IPS-18a (cell line): ENCODE measurements around the gene FAM210B.

Experiments
- H3K27ac ChIP-seq: one replicate; pipeline ENCODE4 v1.5.1; 2013; ENCODE audit warnings: low read length
- H3K27me3 ChIP-seq: one replicate; pipeline ENCODE4 v1.6.1; 2013; ENCODE audit warnings: mild to moderate bottlenecking, low read length; ENCODE audit not compliant: control insufficient read depth, insufficient read depth
- H3K36me3 ChIP-seq: one replicate; pipeline ENCODE4 v1.6.1; 2013; ENCODE audit warnings: low read depth, low read length; ENCODE audit not compliant: control insufficient read depth
- H3K4me1 ChIP-seq: one replicate; pipeline ENCODE4 v1.6.1; 2013; ENCODE audit warnings: low read depth, low read length; ENCODE audit not compliant: control insufficient read depth
- H3K4me3 ChIP-seq: one replicate; pipeline ENCODE4 v1.5.1; 2013; ENCODE audit warnings: low read length
- H3K9ac ChIP-seq: one replicate; pipeline ENCODE4 v1.6.1; 2013; ENCODE audit warnings: mild to moderate bottlenecking, low read length, moderate library complexity
- H3K9me3 ChIP-seq: one replicate; pipeline ENCODE4 v1.6.1; 2013; ENCODE audit warnings: low read depth, low read length; ENCODE audit not compliant: control insufficient read depth

Gene FAM210B

DNA sequence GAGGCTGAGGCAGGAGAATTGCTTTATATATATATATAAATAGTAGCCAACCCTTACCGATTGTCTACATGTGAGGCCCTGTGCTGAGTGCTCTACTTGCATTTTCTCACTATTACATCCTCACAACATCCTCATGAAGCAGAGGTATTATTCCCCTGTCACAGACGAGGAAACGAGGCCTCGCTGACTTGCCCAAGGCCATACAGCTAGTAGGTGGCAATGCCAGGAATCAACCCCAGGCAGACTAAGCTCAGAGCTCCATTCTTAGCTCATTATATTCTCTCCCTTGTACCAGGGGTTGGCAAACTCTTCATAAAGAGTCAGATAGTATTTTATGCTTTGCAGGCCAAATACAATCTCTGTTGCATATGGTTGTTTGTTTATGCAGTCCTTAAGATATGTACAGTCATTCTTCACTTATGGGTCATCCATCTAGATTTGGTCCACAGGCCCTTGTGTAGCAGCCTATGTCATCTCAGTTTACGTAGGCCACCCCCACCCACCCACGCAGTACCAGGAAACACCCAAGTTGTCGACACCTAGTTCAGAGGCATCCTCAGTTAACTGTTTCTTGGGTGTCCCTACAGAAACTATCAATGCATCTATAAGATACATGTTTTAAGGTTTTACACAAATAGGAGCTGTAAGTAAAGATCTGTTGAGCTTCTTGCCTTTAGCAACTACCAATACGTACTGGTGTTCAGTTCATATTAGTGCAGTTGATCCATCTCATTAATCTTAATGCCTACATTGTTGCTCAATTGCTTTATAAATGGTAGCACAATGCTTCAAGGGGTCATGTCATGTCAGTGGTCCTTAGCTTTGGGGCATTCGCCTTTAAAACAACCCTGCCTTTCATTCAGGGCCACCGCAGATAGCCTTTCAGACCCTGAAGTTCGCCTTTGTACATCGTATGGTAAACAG lies 56.3 kb downstream of the FAM210B start:
- peaks cover 4% of the 10 kb centered on the region for H3K36me3 ChIP-seq
- no peaks in the 10 kb centered on the region for H3K27me3 ChIP-seq
- no peak overlapping the region for H3K27ac ChIP-seq
- no peaks in the 10 kb centered on the region for H3K4me1 ChIP-seq
- no peak overlapping the region for H3K9ac ChIP-seq
- no peak overlapping the region for H3K4me3 ChIP-seq
- no peaks in the 10 kb centered on the region for H3K9me3 ChIP-seq

GRCh38 chr20:56417402-56417801 lies 58.6 kb downstream of the FAM210B start:
- peaks cover 4% of the 10 kb centered on the region for H3K36me3 ChIP-seq
- H3K27me3 ChIP-seq = peaks cover 9% of the 10 kb centered on the region
- H3K4me1 ChIP-seq = no peaks in the 10 kb centered on the region
- no peak overlapping the region for H3K4me3 ChIP-seq
- H3K9ac ChIP-seq = no peak overlapping the region
- no peak overlapping the region for H3K27ac ChIP-seq
- no peaks in the 10 kb centered on the region for H3K9me3 ChIP-seq

DNA sequence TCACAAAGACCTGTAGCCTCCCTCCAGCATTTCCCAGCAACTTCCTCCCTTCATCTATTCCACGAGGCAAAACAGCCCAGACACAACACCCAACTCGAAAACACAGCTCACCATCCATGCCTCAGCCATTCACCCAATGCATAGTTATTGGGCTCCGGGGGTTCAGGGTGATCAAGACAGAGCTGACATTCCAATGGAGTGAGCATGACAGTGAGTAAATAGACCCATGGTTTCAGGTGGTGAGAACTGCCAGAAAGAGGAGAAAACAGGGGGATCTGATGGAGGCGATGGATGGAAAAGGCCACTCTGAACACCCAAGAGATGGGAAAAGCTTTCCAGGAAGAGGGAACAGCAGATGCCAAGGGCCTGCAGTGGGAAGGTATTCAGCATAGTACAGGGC lies 59.1 kb downstream of the FAM210B start:
- Histone ChIP-seq H3K4me1 (no peaks in the 10 kb centered on the region), H3K4me3 (no peak overlapping the region), H3K27ac (no peak overlapping the region), H3K9me3 (no peaks in the 10 kb centered on the region), H3K27me3 (peaks cover 9% of the 10 kb centered on the region), H3K9ac (no peak overlapping the region), H3K36me3 (peaks cover 4% of the 10 kb centered on the region)
